Neuronal stem cell (in vitro differentiated cells): ENCODE measurements around the gene TUBA8.

Experiments used
- DNase-seq: peaks from one replicate; pipeline ENCODE4 v3.0.0-alpha.2; 2013; ENCODE audit warnings: low spot score
- H2AFZ ChIP-seq: one replicate; pipeline ENCODE4 v1.6.1; 2013; ENCODE audit warnings: mild to moderate bottlenecking, low read length, inconsistent platforms
- H2AK5ac ChIP-seq: 2 replicates; pipeline ENCODE4 v1.6.1; 2013; ENCODE audit warnings: low read depth, mild to moderate bottlenecking, inconsistent platforms, low read length, moderate library complexity, mixed read lengths
- H2BK120ac ChIP-seq: 2 replicates; pipeline ENCODE4 v1.6.1; 2013; ENCODE audit warnings: low read depth, mild to moderate bottlenecking, inconsistent platforms, low read length, moderate library complexity, mixed read lengths
- H2BK12ac ChIP-seq: one replicate; pipeline ENCODE4 v1.6.1; 2013; ENCODE audit warnings: low read length, inconsistent platforms
- H2BK15ac ChIP-seq: 2 replicates; pipeline ENCODE4 v1.6.1; 2013; ENCODE audit warnings: mild to moderate bottlenecking, low read length, inconsistent platforms, mixed read lengths
- H2BK5ac ChIP-seq: one replicate; pipeline ENCODE4 v1.6.1; 2013; ENCODE audit warnings: inconsistent platforms, mild to moderate bottlenecking, low read length, moderate library complexity
- H3K14ac ChIP-seq: one replicate; pipeline ENCODE4 v1.6.1; 2013; ENCODE audit warnings: low read length, inconsistent platforms
- H3K18ac ChIP-seq: 2 replicates; pipeline ENCODE4 v1.6.1; 2013; ENCODE audit warnings: low read length, inconsistent platforms
- H3K23ac ChIP-seq: 2 replicates; pipeline ENCODE4 v1.6.1; 2013; ENCODE audit warnings: low read depth, mild to moderate bottlenecking, mixed read lengths, low read length, inconsistent platforms; ENCODE audit not compliant: poor library complexity
- H3K27ac ChIP-seq: replicated peaks from 3 replicates; pipeline ENCODE4 v1.5.1; 2013; ENCODE audit warnings: low read length, inconsistent platforms
- H3K27me3 ChIP-seq, 3 experiments: 2 replicates each; pipeline ENCODE4 v1.6.1; 2013; ENCODE audit warnings: low read length in 3 of 3, mild to moderate bottlenecking in 2 of 3, inconsistent platforms in 1 of 3, low read depth in 1 of 3, mixed read lengths in 1 of 3, moderate library complexity in 1 of 3; ENCODE audit not compliant: control insufficient read depth in 3 of 3, insufficient read depth in 3 of 3
- H3K36me3 ChIP-seq, 2 donors: replicated peaks in 1 of 2; 2 replicates each; pipeline ENCODE4 v1.6.1; 2013; ENCODE audit warnings: low read length in 2 of 2; ENCODE audit not compliant: control insufficient read depth in 2 of 2, insufficient read depth in 2 of 2
- H3K4ac ChIP-seq: 2 replicates; pipeline ENCODE4 v1.6.1; 2013; ENCODE audit warnings: inconsistent platforms, mild to moderate bottlenecking, low read length, moderate library complexity
- H3K4me1 ChIP-seq, 2 donors: 1 replicate in 1 of 2; 2 replicates in 1 of 2; pipeline ENCODE4 v1.6.1; 2013; ENCODE audit warnings: low read length in 2 of 2, low read depth in 1 of 2; ENCODE audit not compliant: control insufficient read depth in 2 of 2, insufficient read depth in 1 of 2
- H3K4me2 ChIP-seq: one replicate; pipeline ENCODE4 v1.6.1; 2013; ENCODE audit warnings: mild to moderate bottlenecking, low read length, inconsistent platforms; ENCODE audit not compliant: insufficient read depth, poor library complexity, severe bottlenecking
- H3K4me3 ChIP-seq, 2 donors: 2 replicates each; pipeline ENCODE4 v1.5.1; 2013; ENCODE audit warnings: low read length in 2 of 2, mild to moderate bottlenecking in 2 of 2, inconsistent platforms in 1 of 2, moderate library complexity in 1 of 2
- H3K79me1 ChIP-seq: one replicate; pipeline ENCODE4 v1.6.1; 2013; ENCODE audit warnings: low read depth, mild to moderate bottlenecking, inconsistent platforms, low read length, moderate library complexity
- H3K9ac ChIP-seq: one replicate; pipeline ENCODE4 v1.6.1; 2013; ENCODE audit warnings: mild to moderate bottlenecking, low read depth, low read length, inconsistent platforms; ENCODE audit not compliant: poor library complexity
- H3K9me3 ChIP-seq, 2 donors: replicated peaks in 1 of 2; 2 replicates each; pipeline versions ENCODE3 to v1.6.1; 2013; ENCODE audit warnings: low read length in 2 of 2, mild to moderate bottlenecking in 2 of 2, inconsistent platforms in 1 of 2, low read depth in 1 of 2, mixed read lengths in 1 of 2, moderate library complexity in 1 of 2; ENCODE audit not compliant: control insufficient read depth in 2 of 2, insufficient read depth in 1 of 2
- H4K8ac ChIP-seq: one replicate; pipeline ENCODE4 v1.6.1; 2013; ENCODE audit warnings: low read depth, mild to moderate bottlenecking, inconsistent platforms, low read length, moderate library complexity
- H4K91ac ChIP-seq: one replicate; pipeline ENCODE4 v1.6.1; 2013; ENCODE audit warnings: low read length, low read depth, mild to moderate bottlenecking, inconsistent platforms; ENCODE audit not compliant: poor library complexity
- WGBS, 2 donors: extraction: QIAGEN DNeasy Blood & Tissue Kit; methylation state at CpG; one replicate each; pipeline ENCODE4 v1.1.7; 2013; ENCODE audit warnings: missing lambda C conversion rate in 2 of 2, mixed read lengths in 1 of 2; ENCODE audit not compliant: insufficient read length in 2 of 2, insufficient replicate concordance in 1 of 2; ENCODE audit errors: extremely low coverage in 2 of 2; 5-methylcytosine and 5-hydroxymethylcytosine counted together

Gene TUBA8

DNA sequence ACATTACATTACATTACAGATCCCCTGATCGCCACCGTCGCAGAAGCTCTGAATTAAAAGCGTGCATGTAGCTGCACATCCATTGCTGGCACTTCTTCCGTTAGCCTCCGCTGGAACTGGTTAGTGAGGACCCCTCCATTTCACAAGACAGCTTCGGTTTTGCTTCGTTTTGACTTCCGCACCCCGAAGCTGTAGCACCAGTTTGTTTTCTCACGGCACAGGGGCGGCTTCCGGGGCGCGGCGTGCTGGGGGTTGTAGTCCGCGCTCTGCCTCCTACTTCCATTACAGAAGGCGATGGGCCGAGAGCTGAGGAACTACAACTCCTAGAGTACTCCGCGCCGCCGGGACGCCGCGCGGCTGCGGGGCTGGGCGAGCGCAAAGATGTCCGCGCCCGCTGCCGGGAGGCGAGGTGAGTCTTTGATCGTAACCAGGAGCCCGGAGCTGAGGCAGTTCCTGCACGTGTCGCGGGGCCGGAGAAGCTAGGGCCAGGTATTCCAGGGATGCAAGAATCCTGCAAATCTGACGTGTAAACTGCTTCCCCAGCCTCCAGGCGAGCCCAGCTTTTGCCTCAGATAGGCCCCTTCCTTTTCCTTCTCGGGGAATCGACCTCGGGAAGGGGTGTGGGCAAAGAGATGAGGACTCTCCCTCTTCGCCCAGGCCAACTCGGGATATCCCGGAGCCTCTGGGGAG, 32.8 kb upstream of the TUBA8 start, which contains the start of gene PEX26:
TSS of gene PEX26 (plus strand) at position 352 of the 690 bp plus-strand sequence. CDS start 387 bp downstream, outside the sequence.
- WGBS, 2 donors = no CpG with 5 or more reads among the region's 50 CpGs
- no peak within 1 kb of the TSS for H4K8ac ChIP-seq
- H3K14ac ChIP-seq = no peak within 1 kb of the TSS
- H3K9ac ChIP-seq = peak within 1 kb of the TSS; percentile 90
- no peaks in the 10 kb centered on the region for H3K9me3 ChIP-seq
- peaks cover 11 to 36% of the 10 kb centered on the region in 2 donors for H3K36me3 ChIP-seq
- no peak within 1 kb of the TSS for H2BK5ac ChIP-seq
- peak within 1 kb of the TSS; percentile 28 for H2AK5ac ChIP-seq
- H3K27ac ChIP-seq = peak within 1 kb of the TSS; percentile 6
- peak; percentile 88 for DNase-seq
- peaks cover 2 to 14% of the 10 kb centered on the region in 2 donors for H3K4me1 ChIP-seq
- H3K18ac ChIP-seq = peak within 1 kb of the TSS; percentile 95
- H2BK12ac ChIP-seq = no peak within 1 kb of the TSS
- peaks cover 3% of the 10 kb centered on the region for H3K79me1 ChIP-seq
- no peaks in the 10 kb centered on the region for H3K27me3 ChIP-seq
- peak within 1 kb of the TSS; percentile 93 for H2AFZ ChIP-seq
- H3K4me3 ChIP-seq = peak within 1 kb of the TSS; percentile 85 to 97
- H3K23ac ChIP-seq = peak within 1 kb of the TSS; percentile 53
- no peak within 1 kb of the TSS for H2BK15ac ChIP-seq
- no peak within 1 kb of the TSS for H4K91ac ChIP-seq
- peak within 1 kb of the TSS; percentile 38 for H3K4ac ChIP-seq
- H3K4me2 ChIP-seq = peak within 1 kb of the TSS; percentile 88
- no peak within 1 kb of the TSS for H2BK120ac ChIP-seq

DNA sequence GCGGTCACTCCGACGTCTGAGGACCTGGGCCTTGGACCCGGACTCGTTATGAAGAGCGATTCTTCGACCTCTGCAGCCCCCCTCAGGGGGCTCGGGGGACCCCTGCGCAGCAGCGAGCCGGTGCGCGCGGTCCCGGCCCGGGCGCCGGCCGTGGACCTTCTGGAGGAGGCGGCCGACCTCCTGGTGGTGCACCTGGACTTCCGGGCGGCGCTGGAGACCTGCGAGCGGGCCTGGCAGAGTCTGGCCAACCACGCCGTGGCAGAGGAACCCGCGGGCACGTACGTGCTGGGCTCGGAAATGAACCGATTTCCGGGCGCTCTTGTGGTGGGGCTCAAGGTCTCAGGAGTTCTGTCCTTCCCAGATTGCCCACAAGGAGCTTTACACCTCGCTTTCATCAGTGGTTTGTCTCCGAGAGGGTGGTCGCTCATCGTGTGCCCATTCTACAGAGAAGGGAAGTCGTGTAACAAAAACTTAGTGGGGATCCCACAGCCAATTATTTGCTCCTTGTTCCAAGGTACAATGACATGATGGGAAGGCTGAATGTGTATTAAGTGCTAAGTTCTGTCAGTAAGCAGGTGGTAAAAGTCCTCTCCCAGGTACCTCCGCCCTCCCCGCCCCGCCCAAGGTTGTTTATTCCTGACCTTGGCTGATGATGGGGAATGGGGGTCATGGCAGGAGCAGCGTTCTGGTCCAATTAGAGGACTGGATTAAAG, 32.1 kb upstream of the TUBA8 start:
- Histone ChIP-seq H2BK120ac (no peak overlapping the region), H3K4me2 (peak overlapping the region; percentile 88), H3K14ac (no peak overlapping the region), H2AK5ac (peak overlapping the region; percentile 28), H2BK5ac (no peak overlapping the region), H3K4ac (peak overlapping the region; percentile 38), H3K4me1 (peaks cover 2 to 14% of the 10 kb centered on the region in 2 donors), H2BK15ac (no peak overlapping the region), H3K9me3 (no peaks in the 10 kb centered on the region), H3K23ac (peak overlapping the region; percentile 53), H4K91ac (no peak overlapping the region), H2AFZ (peak overlapping the region; percentile 93), H3K27me3 (no peaks in the 10 kb centered on the region), H3K36me3 (peaks cover 13 to 43% of the 10 kb centered on the region in 2 donors), H3K79me1 (peaks cover 3% of the 10 kb centered on the region), H3K4me3 (peak overlapping the region; percentile 85 to 97), H3K18ac (peak overlapping the region; percentile 95), H4K8ac (no peak overlapping the region), H3K27ac (no peak overlapping the region), H2BK12ac (no peak overlapping the region), H3K9ac (peak overlapping the region; percentile 90)
- WGBS, 2 donors = no CpG with 5 or more reads among the region's 45 CpGs
- no peak for DNase-seq

DNA sequence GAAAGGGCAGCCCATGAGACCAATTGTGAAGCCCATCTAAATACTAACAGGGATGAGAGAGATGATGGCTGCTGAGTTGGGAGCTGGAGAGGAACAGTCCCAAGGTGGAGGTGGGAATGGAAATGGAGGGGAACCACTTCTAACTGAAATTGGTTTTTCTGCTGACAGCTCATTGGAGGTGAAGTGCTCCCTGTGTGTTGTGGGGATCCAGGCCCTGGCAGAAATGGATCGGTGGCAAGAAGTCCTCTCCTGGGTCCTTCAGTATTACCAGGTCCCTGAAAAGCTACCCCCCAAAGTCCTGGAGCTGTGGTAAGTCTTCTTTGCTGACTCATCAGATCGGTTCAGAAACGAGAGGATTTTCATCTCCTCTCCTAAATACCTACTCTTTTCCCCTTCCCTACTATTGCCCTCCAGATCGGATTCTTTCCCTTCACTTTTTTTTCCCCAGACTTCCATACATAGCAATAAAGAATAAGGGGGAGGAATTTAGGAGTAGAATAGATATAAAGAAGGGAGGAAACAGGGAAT, 30.8 kb upstream of the TUBA8 start:
- Histone ChIP-seq H3K23ac (no peak overlapping the region), H4K8ac (no peak overlapping the region), H3K4me1 (peaks cover 2 to 14% of the 10 kb centered on the region in 2 donors), H3K4me2 (no peak overlapping the region), H3K36me3 (peaks cover 18 to 54% of the 10 kb centered on the region in 2 donors), H3K9ac (no peak overlapping the region), H4K91ac (no peak overlapping the region), H3K4ac (no peak overlapping the region), H2BK15ac (no peak overlapping the region), H2AK5ac (no peak overlapping the region), H3K79me1 (peaks cover 3% of the 10 kb centered on the region), H2BK120ac (no peak overlapping the region), H3K14ac (no peak overlapping the region), H2BK12ac (no peak overlapping the region), H3K4me3 (no peak overlapping the region), H2BK5ac (no peak overlapping the region), H3K27me3 (no peaks in the 10 kb centered on the region), H2AFZ (no peak overlapping the region), H3K27ac (no peak overlapping the region), H3K18ac (no peak overlapping the region), H3K9me3 (no peaks in the 10 kb centered on the region)
- no peak for DNase-seq
- WGBS, 2 donors = no CpG with 5 or more reads among the region's 4 CpGs

DNA sequence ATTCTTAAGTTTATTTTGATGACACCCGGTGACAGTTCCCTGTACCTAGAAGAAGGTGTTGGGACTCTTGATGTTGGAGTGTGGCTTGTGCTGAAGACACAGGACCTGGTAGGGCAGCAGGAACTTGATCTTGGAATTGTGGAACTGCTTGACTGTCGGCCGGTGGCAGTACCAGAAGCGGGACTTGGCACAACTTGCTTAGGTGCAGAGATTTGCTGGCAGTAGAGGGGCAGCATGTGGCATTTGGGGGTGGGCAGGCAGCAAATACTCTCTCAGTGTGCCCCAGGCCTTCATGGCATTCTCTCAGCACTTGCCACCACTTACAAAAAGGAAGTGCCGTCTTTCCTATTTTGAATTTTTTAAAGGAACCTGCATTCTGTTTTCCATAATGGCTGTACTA, 29.2 kb upstream of the TUBA8 start:
- no peak overlapping the region for H2AFZ ChIP-seq
- no peak overlapping the region for H3K14ac ChIP-seq
- peaks cover 26 to 65% of the 10 kb centered on the region in 2 donors for H3K36me3 ChIP-seq
- H3K4ac ChIP-seq = no peak overlapping the region
- H2AK5ac ChIP-seq = no peak overlapping the region
- no peak overlapping the region for H2BK12ac ChIP-seq
- H2BK15ac ChIP-seq = no peak overlapping the region
- peaks cover 0 to 2% (median 0%) of the 10 kb centered on the region in 3 experiments for H3K27me3 ChIP-seq
- no peak overlapping the region for H3K23ac ChIP-seq
- H3K79me1 ChIP-seq = peaks cover 3% of the 10 kb centered on the region
- no peak overlapping the region for H4K8ac ChIP-seq
- H3K9ac ChIP-seq = no peak overlapping the region
- no peak overlapping the region for H3K4me2 ChIP-seq
- H2BK120ac ChIP-seq = no peak overlapping the region
- H3K9me3 ChIP-seq = no peaks in the 10 kb centered on the region
- H3K27ac ChIP-seq = no peak overlapping the region
- H3K4me3 ChIP-seq = no peak overlapping the region
- no peak overlapping the region for H2BK5ac ChIP-seq
- no peak for DNase-seq
- H4K91ac ChIP-seq = no peak overlapping the region
- no peak overlapping the region for H3K18ac ChIP-seq
- peaks cover 2 to 11% of the 10 kb centered on the region in 2 donors for H3K4me1 ChIP-seq
- no CpG with 5 or more reads among the region's 5 CpGs for WGBS, 2 donors
